Measurements from ENCODE around the gene PDE11A.

The PDE11A gene

GRCh38 chr2:177716484-177716883, 356.1 kb downstream of the PDE11A start:
- H3K4me2 ChIP-seq (ENCODE audit: low read length) = no peak overlapping the region
- H3K27me3 ChIP-seq (ENCODE audit: control insufficient read depth, insufficient read depth, low read length) = no peaks in the 10 kb centered on the region
- no peaks in the 10 kb centered on the region for H3K4me1 ChIP-seq
- no peak overlapping the region for H3K9ac ChIP-seq
- no peaks in the 10 kb centered on the region for H3K36me3 ChIP-seq (ENCODE audit: control insufficient read depth, insufficient read depth, low read length)
- TF ChIP-seq, protein P1, sequence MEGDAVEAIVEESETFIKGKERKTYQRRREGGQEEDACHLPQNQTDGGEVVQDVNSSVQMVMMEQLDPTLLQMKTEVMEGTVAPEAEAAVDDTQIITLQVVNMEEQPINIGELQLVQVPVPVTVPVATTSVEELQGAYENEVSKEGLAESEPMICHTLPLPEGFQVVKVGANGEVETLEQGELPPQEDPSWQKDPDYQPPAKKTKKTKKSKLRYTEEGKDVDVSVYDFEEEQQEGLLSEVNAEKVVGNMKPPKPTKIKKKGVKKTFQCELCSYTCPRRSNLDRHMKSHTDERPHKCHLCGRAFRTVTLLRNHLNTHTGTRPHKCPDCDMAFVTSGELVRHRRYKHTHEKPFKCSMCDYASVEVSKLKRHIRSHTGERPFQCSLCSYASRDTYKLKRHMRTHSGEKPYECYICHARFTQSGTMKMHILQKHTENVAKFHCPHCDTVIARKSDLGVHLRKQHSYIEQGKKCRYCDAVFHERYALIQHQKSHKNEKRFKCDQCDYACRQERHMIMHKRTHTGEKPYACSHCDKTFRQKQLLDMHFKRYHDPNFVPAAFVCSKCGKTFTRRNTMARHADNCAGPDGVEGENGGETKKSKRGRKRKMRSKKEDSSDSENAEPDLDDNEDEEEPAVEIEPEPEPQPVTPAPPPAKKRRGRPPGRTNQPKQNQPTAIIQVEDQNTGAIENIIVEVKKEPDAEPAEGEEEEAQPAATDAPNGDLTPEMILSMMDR (IDR thresholded peaks at IDR 0.05) = no peak
- no peak overlapping the region for H2AFZ ChIP-seq
- no peak overlapping the region for H3K27ac ChIP-seq
- no peak overlapping the region for H3K4me3 ChIP-seq (ENCODE audit: low read depth, low read length)
- no peaks in the 10 kb centered on the region for H3K9me3 ChIP-seq (ENCODE audit: control insufficient read depth, low read length)
- no peaks in the 10 kb centered on the region for H3K79me2 ChIP-seq

- Histone ChIP-seq H3K4me2 (ENCODE audit: low read length) (no peak overlapping the region), H3K27ac (no peak overlapping the region), H3K36me3 (ENCODE audit: control insufficient read depth, insufficient read depth, low read length) (peaks cover 3% of the 10 kb centered on the region), H3K9ac (no peak overlapping the region), H3K4me1 (no peaks in the 10 kb centered on the region), H3K4me3 (ENCODE audit: low read depth, low read length) (no peak overlapping the region), H3K27me3 (ENCODE audit: control insufficient read depth, insufficient read depth, low read length) (no peaks in the 10 kb centered on the region), H3K79me2 (no peaks in the 10 kb centered on the region), H2AFZ (no peak overlapping the region), H3K9me3 (ENCODE audit: control insufficient read depth, low read length) (no peaks in the 10 kb centered on the region)
- TF ChIP-seq, protein P1 (IDR thresholded peaks at IDR 0.05) = no peak
Observed at GRCh38 chr2:177715771-177716170, 356.8 kb downstream of the PDE11A start.

- peaks cover 3% of the 10 kb centered on the region for H3K36me3 ChIP-seq (ENCODE audit: control insufficient read depth, insufficient read depth, low read length)
- H3K4me3 ChIP-seq (ENCODE audit: low read depth, low read length) = no peak overlapping the region
- TF ChIP-seq, protein P1 (IDR thresholded peaks at IDR 0.05) = no peak
- no peaks in the 10 kb centered on the region for H3K79me2 ChIP-seq
- H3K4me2 ChIP-seq (ENCODE audit: low read length) = no peak overlapping the region
- H3K4me1 ChIP-seq = no peaks in the 10 kb centered on the region
- H2AFZ ChIP-seq = no peak overlapping the region
- no peak overlapping the region for H3K9ac ChIP-seq
- H3K9me3 ChIP-seq (ENCODE audit: control insufficient read depth, low read length) = no peaks in the 10 kb centered on the region
- H3K27ac ChIP-seq = no peak overlapping the region
- H3K27me3 ChIP-seq (ENCODE audit: control insufficient read depth, insufficient read depth, low read length) = no peaks in the 10 kb centered on the region
Observed at GRCh38 chr2:177714704-177715103, 357.9 kb downstream of the PDE11A start.

DNA sequence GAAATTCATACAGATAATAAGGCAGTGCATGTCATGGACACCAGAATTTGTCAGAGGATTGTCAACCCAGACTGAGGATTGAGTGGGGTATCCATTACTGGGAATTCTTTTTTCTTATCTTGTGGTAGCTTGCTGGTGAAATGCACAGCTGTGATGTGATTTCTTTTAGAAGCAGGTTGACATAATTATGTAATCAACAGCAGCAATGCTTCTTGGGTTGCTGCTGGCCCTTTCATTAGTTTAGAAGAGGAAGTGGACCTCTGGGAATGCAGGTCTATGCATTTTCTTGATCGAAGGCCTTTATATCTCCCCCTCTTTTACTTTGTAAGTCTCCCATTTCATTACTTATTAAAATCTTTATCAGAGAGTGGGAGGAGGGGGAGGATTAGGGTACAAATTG, 360.1 kb downstream of the PDE11A start:
- no peak overlapping the region for H3K4me2 ChIP-seq (ENCODE audit: low read length)
- TF ChIP-seq, protein P1 (IDR thresholded peaks at IDR 0.05) = no peak
- no peak overlapping the region for H3K9ac ChIP-seq
- H3K9me3 ChIP-seq (ENCODE audit: control insufficient read depth, low read length) = no peaks in the 10 kb centered on the region
- H3K27me3 ChIP-seq (ENCODE audit: control insufficient read depth, insufficient read depth, low read length) = no peaks in the 10 kb centered on the region
- H3K27ac ChIP-seq = no peak overlapping the region
- H3K79me2 ChIP-seq = no peaks in the 10 kb centered on the region
- no peak overlapping the region for H3K4me3 ChIP-seq (ENCODE audit: low read depth, low read length)
- H3K36me3 ChIP-seq (ENCODE audit: control insufficient read depth, insufficient read depth, low read length) = peaks cover 3% of the 10 kb centered on the region
- peaks cover 10% of the 10 kb centered on the region for H3K4me1 ChIP-seq
- H2AFZ ChIP-seq = no peak overlapping the region

DNA sequence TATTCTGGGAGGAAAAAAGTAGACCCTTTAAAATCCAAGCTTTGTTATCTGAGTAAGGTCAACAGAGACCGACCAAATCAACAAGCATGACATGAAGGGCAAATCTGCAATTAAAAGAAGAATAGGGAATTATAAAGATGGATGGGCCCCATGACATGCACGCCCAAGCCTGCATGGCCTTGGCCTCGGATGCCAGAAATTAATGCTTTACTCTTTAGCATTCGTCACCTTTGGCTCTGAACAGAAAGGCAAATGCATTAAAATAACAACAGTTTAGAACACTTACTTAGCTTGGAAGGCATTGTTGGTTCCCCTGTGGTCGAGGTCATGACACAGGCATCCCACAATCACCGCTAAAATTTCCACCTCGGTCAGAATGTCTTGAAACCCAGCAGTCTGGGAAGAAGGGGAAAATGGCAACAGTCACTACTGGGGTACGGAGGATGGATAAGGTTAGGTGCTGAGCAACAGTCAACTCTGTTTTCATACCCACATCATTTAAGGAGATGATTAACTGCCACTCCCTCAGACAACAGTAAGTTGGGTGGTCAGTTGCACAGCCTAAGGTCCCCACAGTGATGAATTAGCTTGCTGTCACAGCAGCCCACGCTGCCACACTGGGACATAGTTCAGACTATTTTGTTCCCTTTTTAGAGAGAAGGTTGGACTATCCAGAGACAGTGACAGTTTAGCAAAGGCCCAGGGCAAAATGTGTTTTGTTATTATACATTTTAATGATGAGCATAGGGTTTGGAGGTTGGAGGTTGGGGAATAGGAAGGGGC, 360.9 kb downstream of the PDE11A start:
- Histone ChIP-seq H2AFZ (no peak overlapping the region), H3K4me3 (ENCODE audit: low read depth, low read length) (no peak overlapping the region), H3K9me3 (ENCODE audit: control insufficient read depth, low read length) (no peaks in the 10 kb centered on the region), H3K4me1 (peaks cover 13% of the 10 kb centered on the region), H3K79me2 (no peaks in the 10 kb centered on the region), H3K27me3 (ENCODE audit: control insufficient read depth, insufficient read depth, low read length) (no peaks in the 10 kb centered on the region), H3K36me3 (ENCODE audit: control insufficient read depth, insufficient read depth, low read length) (peaks cover 3% of the 10 kb centered on the region), H3K4me2 (ENCODE audit: low read length) (no peak overlapping the region), H3K27ac (no peak overlapping the region), H3K9ac (no peak overlapping the region)
- TF ChIP-seq, protein P1 (IDR thresholded peaks at IDR 0.05) = no peak

All from parathyroid adenoma (tissue), 2 donors.